Mammary epithelial cell (primary cell): ENCODE measurements around the gene SHISA3.

Experiments used
- CTCF ChIP-seq, 2 donors: IDR thresholded peaks in 1 of 2; conservative IDR thresholded peaks in 1 of 2; 2 replicates each; pipeline ENCODE4 v1.5.1; 2011 to 2012; ENCODE audit warnings: inconsistent platforms in 2 of 2, low read length in 2 of 2, mild to moderate bottlenecking in 2 of 2, control low read depth in 1 of 2, low read depth in 1 of 2; ENCODE audit not compliant: insufficient read depth in 1 of 2; ENCODE audit errors: extremely low read depth in 1 of 2
- EZH2 ChIP-seq: IDR thresholded peaks from 2 replicates; pipeline ENCODE4 v1.6.1; 2012; ENCODE audit warnings: low read length, inconsistent platforms, borderline replicate concordance

GRCh38 chr4:42350611-42351182 lies 46.6 kb upstream of the SHISA3 start:
- TF ChIP-seq CTCF (conservative IDR thresholded peaks at IDR 0.05 in 1 of 2, IDR thresholded peaks at IDR 0.05 in 1 of 2; ENCODE audit: extremely low read depth in 1 of 2, insufficient read depth in 1 of 2, low read depth in 1 of 2, low read length in 2 of 2) (no peak), EZH2 (no peak)
